BLaER1 (cell line): ENCODE data around the gene KLF8.

Experiments
- H3K27ac ChIP-seq: shearing (Covaris generic); formaldehyde crosslinking; 2 replicates; pipeline ENCODE4 v1.8.1; 2022
- H3K27me3 ChIP-seq: shearing (Covaris generic); formaldehyde crosslinking; 2 replicates; pipeline ENCODE4 v1.8.1; 2022
- H3K36me3 ChIP-seq: shearing (Covaris generic); formaldehyde crosslinking; 2 replicates; pipeline ENCODE4 v1.8.1; 2022
- H3K4me1 ChIP-seq: shearing (Covaris generic); formaldehyde crosslinking; 2 replicates; pipeline ENCODE4 v1.8.1; 2022
- H3K4me2 ChIP-seq: shearing (Covaris generic); formaldehyde crosslinking; 2 replicates; pipeline ENCODE4 v1.8.1; 2022
- H3K4me3 ChIP-seq: shearing (Covaris generic); formaldehyde crosslinking; 2 replicates; pipeline ENCODE4 v1.8.1; 2022
- H3K9ac ChIP-seq: shearing (Covaris generic); formaldehyde crosslinking; 2 replicates; pipeline ENCODE4 v1.8.1; 2022
- H3K9me3 ChIP-seq: shearing (Covaris generic); formaldehyde crosslinking; 2 replicates; pipeline ENCODE4 v1.8.1; 2022
- H4K20me1 ChIP-seq: shearing (Covaris generic); formaldehyde crosslinking; 2 replicates; pipeline ENCODE4 v1.8.1; 2022
- Cebpa-rat ChIP-seq: shearing (Covaris generic); IDR thresholded peaks from 2 replicates; pipeline ENCODE4 v1.8.1; 2022

The KLF8 gene

DNA sequence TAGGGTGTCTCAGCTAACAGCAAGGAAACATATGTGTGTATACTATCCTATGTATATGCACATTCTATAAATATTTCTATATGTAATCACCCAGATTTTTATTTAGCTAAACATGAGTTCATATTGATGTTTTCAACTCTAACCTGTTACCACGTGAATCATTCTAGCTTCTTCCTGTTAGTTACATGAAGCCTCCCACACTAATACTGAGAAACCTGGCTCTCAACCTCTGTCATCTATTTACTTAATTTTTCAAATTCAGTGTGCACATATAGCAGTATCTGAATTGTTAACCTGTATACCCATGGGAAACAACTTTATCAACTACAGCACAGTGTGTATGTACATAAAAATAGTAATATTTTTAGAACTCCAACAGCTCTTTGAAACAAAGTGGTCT lies 57.3 kb downstream of the KLF8 start:
- peaks cover 74% of the 10 kb centered on the region for H3K27me3 ChIP-seq
- H3K27ac ChIP-seq: no peak overlapping the region

DNA sequence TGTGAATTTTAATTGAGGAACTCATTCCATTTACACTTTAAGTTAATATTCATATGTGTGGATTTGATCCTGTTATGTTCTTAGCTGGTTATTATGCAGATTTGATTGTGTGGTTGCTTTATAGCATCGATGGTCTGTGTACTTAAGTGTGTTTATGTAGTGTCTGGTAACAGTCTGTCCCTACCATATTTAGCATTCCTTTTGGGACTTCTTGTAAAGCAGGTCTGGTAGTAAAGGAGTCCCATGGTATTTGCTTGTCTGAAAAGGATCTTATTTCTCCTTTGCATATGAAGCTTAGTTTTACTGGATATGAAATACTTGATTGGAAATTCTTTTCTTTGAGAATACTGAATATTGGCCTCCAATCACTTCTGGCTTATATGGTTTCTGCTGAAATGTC lies 76.6 kb downstream of the KLF8 start:
- H3K4me2 ChIP-seq: no peak overlapping the region
- H3K9ac ChIP-seq: no peak overlapping the region
- H3K36me3 ChIP-seq: no peaks in the 10 kb centered on the region
- no peak overlapping the region for H3K27ac ChIP-seq
- peaks cover 35% of the 10 kb centered on the region for H3K27me3 ChIP-seq
- H3K4me1 ChIP-seq: no peaks in the 10 kb centered on the region
- H4K20me1 ChIP-seq: peaks cover 7% of the 10 kb centered on the region; the same call in 1 of the 2 replicates
- no peak overlapping the region for H3K4me3 ChIP-seq
- H3K9me3 ChIP-seq: no peaks in the 10 kb centered on the region
- TF ChIP-seq Cebpa-rat: no peak

More for the DNA sequence above, 57.3 kb downstream of the KLF8 start:
- Histone ChIP-seq H3K4me2 (no peak overlapping the region), H3K4me1 (no peaks in the 10 kb centered on the region), H4K20me1 (no peaks in the 10 kb centered on the region), H3K9me3 (no peaks in the 10 kb centered on the region), H3K9ac (no peak overlapping the region), H3K4me3 (no peak overlapping the region), H3K36me3 (no peaks in the 10 kb centered on the region)
- TF ChIP-seq Cebpa-rat: no peak

DNA sequence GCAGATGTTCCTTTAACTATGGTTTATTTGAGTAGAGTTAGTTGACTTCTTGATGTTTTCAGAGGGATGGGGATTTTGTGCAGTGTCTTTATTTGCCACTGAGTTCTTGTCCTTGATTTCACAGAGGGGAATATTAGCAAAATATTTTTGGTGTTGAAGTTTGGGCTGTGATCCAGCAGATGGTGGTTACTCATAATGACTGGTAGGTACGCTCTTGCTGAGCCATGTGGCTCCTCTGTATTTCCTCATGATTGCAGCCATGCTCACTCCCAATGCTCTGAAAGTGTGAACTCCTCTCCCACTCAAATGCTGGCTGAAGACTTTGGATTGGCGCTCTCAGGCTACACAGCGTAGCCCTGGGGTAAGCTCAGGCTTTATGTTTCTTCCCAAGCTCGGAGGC lies 77.7 kb downstream of the KLF8 start:
- Histone ChIP-seq H4K20me1 (peaks cover 7% of the 10 kb centered on the region; the same call in 1 of the 2 replicates), H3K4me2 (no peak overlapping the region), H3K36me3 (no peaks in the 10 kb centered on the region), H3K27me3 (peaks cover 40% of the 10 kb centered on the region), H3K9ac (no peak overlapping the region), H3K4me3 (no peak overlapping the region), H3K9me3 (no peaks in the 10 kb centered on the region), H3K4me1 (no peaks in the 10 kb centered on the region), H3K27ac (no peak overlapping the region)
- TF ChIP-seq Cebpa-rat: no peak

DNA sequence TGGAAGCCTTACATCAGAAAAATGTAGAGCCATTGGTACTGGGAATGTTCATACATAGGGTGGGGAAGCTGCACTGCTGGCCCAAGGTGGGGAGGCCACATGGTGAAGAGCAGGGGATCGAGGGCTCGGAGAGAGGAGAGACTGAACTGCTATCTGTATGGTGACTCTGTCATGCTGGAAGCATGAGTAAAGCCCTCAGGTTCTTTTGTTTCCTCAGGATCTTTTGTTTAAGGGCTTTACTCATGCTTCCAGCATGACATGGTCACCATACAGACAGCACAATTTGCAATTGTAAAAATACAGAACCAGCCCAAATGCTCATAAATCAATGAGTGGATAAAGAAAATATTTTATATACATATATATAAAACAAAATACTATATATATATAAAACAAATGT lies 78.4 kb downstream of the KLF8 start:
- H3K9ac ChIP-seq: no peak overlapping the region
- H3K9me3 ChIP-seq: no peaks in the 10 kb centered on the region
- no peaks in the 10 kb centered on the region for H3K36me3 ChIP-seq
- H3K4me1 ChIP-seq: no peaks in the 10 kb centered on the region
- no peak overlapping the region for H3K4me3 ChIP-seq
- no peak overlapping the region for H3K27ac ChIP-seq
- no peak overlapping the region for H3K4me2 ChIP-seq
- peaks cover 7% of the 10 kb centered on the region; the same call in 1 of the 2 replicates for H4K20me1 ChIP-seq
- peaks cover 45% of the 10 kb centered on the region for H3K27me3 ChIP-seq
- no peak for TF ChIP-seq Cebpa-rat

DNA sequence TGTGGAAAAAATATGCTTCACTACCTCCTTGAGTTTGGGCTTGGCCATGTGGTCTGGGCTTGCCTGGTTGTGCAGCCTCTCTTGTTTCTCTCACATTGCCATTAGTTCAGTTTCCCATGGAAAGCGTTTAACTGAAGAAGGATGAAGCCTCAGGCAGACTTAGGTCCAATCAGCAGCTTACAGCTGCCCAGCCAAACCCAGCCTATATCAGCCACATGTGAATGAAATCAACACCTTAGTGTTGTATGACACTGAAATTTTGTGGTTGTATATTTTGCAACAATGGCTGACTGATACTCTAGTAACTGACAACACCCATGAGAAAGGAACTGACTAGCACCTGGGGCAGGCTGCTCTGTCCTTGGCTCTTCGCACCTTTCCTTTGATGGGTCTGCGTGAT lies 81.2 kb downstream of the KLF8 start:
- H3K27me3 ChIP-seq: peaks cover 63% of the 10 kb centered on the region
- no peak overlapping the region for H3K4me3 ChIP-seq
- H4K20me1 ChIP-seq: peaks cover 7% of the 10 kb centered on the region; the same call in 1 of the 2 replicates
- H3K4me2 ChIP-seq: no peak overlapping the region
- H3K4me1 ChIP-seq: no peaks in the 10 kb centered on the region
- no peaks in the 10 kb centered on the region for H3K36me3 ChIP-seq
- H3K9ac ChIP-seq: no peak overlapping the region
- H3K9me3 ChIP-seq: no peaks in the 10 kb centered on the region
- no peak overlapping the region for H3K27ac ChIP-seq
- no peak for TF ChIP-seq Cebpa-rat

DNA sequence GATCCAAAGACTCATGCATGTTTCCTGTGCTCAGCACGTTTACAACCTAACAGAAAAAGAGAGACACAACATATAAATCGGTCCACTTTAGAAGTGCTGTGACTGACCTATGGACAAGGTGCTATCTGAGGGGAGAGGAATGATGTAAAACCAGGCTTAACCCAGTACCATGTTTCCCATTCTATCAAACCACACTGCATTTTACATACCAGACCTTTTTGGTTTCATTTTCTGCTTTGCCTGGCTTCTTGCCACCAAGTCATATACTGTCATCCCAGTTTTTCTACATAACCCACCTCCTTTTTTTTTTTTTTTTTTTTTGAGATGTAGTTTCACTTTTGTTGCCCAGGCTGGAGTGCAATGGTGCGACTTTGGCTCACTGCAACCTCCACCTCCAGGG lies 82.2 kb downstream of the KLF8 start:
- Histone ChIP-seq H3K4me3 (no peak overlapping the region), H3K4me2 (no peak overlapping the region), H3K36me3 (no peaks in the 10 kb centered on the region), H3K9me3 (0 out of 2 replicates have a peak, but pooled peaks cover 3% of the 10 kb centered on the region), H3K27ac (no peak overlapping the region), H3K9ac (no peak overlapping the region), H3K27me3 (peaks cover 54% of the 10 kb centered on the region), H4K20me1 (peaks cover 7% of the 10 kb centered on the region; the same call in 1 of the 2 replicates), H3K4me1 (no peaks in the 10 kb centered on the region)
- TF ChIP-seq Cebpa-rat: no peak

DNA sequence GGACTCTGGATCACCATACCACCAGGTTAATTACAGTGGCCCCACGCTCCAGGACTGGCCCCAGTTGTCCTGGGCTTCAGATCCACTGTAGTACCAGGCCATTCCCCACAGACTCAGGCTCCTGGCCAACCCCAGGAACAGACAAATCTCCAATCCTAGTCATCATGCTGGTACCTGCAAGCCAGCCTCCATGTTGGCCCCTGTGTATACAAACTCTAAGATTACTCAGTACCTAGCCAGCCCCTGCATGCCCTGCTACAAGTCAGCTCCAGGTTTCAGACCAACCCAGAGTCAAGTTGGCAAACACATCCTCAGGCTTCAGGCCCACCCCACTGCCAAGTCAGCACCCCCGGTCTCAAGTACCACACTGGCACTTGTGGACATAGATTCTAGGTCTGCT lies 85.9 kb downstream of the KLF8 start:
- Histone ChIP-seq H3K4me2 (no peak overlapping the region), H3K4me3 (no peak overlapping the region), H3K9me3 (peaks cover 12% of the 10 kb centered on the region), H4K20me1 (peaks cover 7% of the 10 kb centered on the region; the same call in 1 of the 2 replicates), H3K27ac (no peak overlapping the region), H3K9ac (no peak overlapping the region), H3K27me3 (peaks cover 54% of the 10 kb centered on the region), H3K36me3 (no peaks in the 10 kb centered on the region), H3K4me1 (no peaks in the 10 kb centered on the region)
- TF ChIP-seq Cebpa-rat: no peak

DNA sequence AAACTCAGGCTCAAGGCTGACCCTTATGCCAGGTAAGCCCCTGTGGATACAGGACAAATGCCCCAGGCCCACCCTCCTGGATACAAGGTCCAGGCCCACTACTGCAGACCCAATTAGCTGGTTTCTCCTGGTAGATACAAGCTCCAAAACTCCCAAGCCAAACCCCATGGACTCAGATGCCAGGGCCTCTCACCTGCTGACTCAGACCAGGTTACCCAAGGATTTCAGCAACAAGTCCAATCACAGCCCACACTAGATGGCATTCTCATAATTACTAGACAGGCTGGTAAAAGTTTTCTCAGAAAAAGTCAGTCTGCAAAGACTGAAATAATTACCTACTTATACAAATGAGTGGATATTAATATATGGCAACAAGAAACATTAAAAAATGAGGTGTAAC lies 87.0 kb downstream of the KLF8 start:
- H4K20me1 ChIP-seq: no peaks in the 10 kb centered on the region
- H3K27me3 ChIP-seq: peaks cover 43% of the 10 kb centered on the region
- H3K9ac ChIP-seq: no peak overlapping the region
- TF ChIP-seq Cebpa-rat: no peak
- no peak overlapping the region for H3K27ac ChIP-seq
- no peaks in the 10 kb centered on the region for H3K36me3 ChIP-seq
- H3K9me3 ChIP-seq: peaks cover 12% of the 10 kb centered on the region
- H3K4me1 ChIP-seq: no peaks in the 10 kb centered on the region
- no peak overlapping the region for H3K4me3 ChIP-seq
- no peak overlapping the region for H3K4me2 ChIP-seq
